Fibroblast of lung (primary cell): ENCODE data around the gene MEI4. TPM values are rescaled to one million over a fixed set of nuclear protein-coding genes. Genes with fewer than 3 reads are reported as not detected.

Experiments
- DNase-seq, 2 donors: peaks; one replicate each; pipeline versions ENCODE4 v3.0.0 to v3.0.0-alpha.2; 2010; ENCODE audit warnings: low read depth in 2 of 2
- H2AFZ ChIP-seq: 2 replicates; pipeline ENCODE4 v1.5.1; 2012; ENCODE audit warnings: low read length, control low read depth, inconsistent platforms
- H3K27ac ChIP-seq: 2 replicates; pipeline ENCODE4 v1.5.1; 2011; ENCODE audit warnings: low read length, control low read depth; ENCODE audit not compliant: insufficient read depth
- H3K27me3 ChIP-seq: 2 replicates; pipeline ENCODE4 v1.5.1; 2011; ENCODE audit warnings: mild to moderate bottlenecking, low read length; ENCODE audit not compliant: control insufficient read depth, insufficient read depth
- H3K36me3 ChIP-seq: 2 replicates; pipeline ENCODE4 v1.5.1; 2011; ENCODE audit warnings: low read length; ENCODE audit not compliant: control insufficient read depth, insufficient read depth
- H3K4me1 ChIP-seq: 2 replicates; pipeline ENCODE4 v1.5.1; 2011; ENCODE audit warnings: low read length; ENCODE audit not compliant: control insufficient read depth, insufficient read depth; ENCODE audit errors: extremely low read depth
- H3K4me2 ChIP-seq: 2 replicates; pipeline ENCODE4 v1.5.1; 2011; ENCODE audit warnings: low read length, control low read depth; ENCODE audit not compliant: insufficient read depth; ENCODE audit errors: extremely low read depth
- H3K4me3 ChIP-seq, 4 experiments: fragments of 200-600 bp in 1 of 4; sonication (generic) in 1 of 4; replicated peaks in 1 of 4; 2 replicates each; pipeline ENCODE4 v1.5.1; 2011 to 2016; ENCODE audit warnings: low read length in 4 of 4, low read depth in 3 of 4, mild to moderate bottlenecking in 3 of 4, control low read depth in 2 of 4, inconsistent platforms in 1 of 4, mixed read lengths in 1 of 4; ENCODE audit not compliant: insufficient read depth in 1 of 4; ENCODE audit errors: control extremely low read depth in 1 of 4
- H3K79me2 ChIP-seq: 2 replicates; pipeline ENCODE4 v1.5.1; 2012; ENCODE audit warnings: mild to moderate bottlenecking, low read length, inconsistent platforms; ENCODE audit not compliant: control insufficient read depth, insufficient read depth
- H3K9ac ChIP-seq: 2 replicates; pipeline ENCODE4 v1.5.1; 2011; ENCODE audit warnings: mild to moderate bottlenecking, low read length, control low read depth; ENCODE audit not compliant: insufficient read depth
- H3K9me3 ChIP-seq: 2 replicates; pipeline ENCODE4 v1.5.1; 2012; ENCODE audit warnings: low read depth, low read length; ENCODE audit not compliant: control insufficient read depth, insufficient read depth
- H4K20me1 ChIP-seq: 2 replicates; pipeline ENCODE4 v1.5.1; 2011; ENCODE audit warnings: low read length; ENCODE audit not compliant: control insufficient read depth, insufficient read depth; ENCODE audit errors: extremely low read depth
- EZH2 ChIP-seq: IDR thresholded peaks from 2 replicates; pipeline ENCODE4 v1.5.1; 2012; ENCODE audit warnings: low read length, control low read depth, mild to moderate bottlenecking; ENCODE audit errors: missing control alignments
- polyA plus RNA-seq, 2 donors: library from polyadenylated mRNA; depleted of rRNA in 1 of 2; stranded (reverse) in 1 of 2; unstranded in 1 of 2; fragments of >200 nt; gene quantifications; 2 replicates each; pipeline ENCODE4 v1.2.1, GENCODE V29; 2011 to 2012; ENCODE audit warnings: missing spikeins in 1 of 2
- total RNA-seq: library from RNA; depleted of rRNA; stranded (reverse); fragments of >200 nt; gene quantifications from 2 replicates; pipeline ENCODE4 v1.2.1, GENCODE V29; 2014
- TF ChIP-seq, protein P1 (sequence below), 2 donors: IDR thresholded peaks in 1 of 2; conservative IDR thresholded peaks in 1 of 2; 1 replicate in 1 of 2; 2 replicates in 1 of 2; pipeline ENCODE4 v1.5.1; 2011 to 2012; ENCODE audit warnings: low read length in 2 of 2, control low read depth in 1 of 2, inconsistent platforms in 1 of 2, low read depth in 1 of 2, mild to moderate bottlenecking in 1 of 2

Gene MEI4
- total and polyA plus RNA-seq, 2 donors (not counting 1 experiment from before 2014, with no cell fraction given), result not detected

DNA sequence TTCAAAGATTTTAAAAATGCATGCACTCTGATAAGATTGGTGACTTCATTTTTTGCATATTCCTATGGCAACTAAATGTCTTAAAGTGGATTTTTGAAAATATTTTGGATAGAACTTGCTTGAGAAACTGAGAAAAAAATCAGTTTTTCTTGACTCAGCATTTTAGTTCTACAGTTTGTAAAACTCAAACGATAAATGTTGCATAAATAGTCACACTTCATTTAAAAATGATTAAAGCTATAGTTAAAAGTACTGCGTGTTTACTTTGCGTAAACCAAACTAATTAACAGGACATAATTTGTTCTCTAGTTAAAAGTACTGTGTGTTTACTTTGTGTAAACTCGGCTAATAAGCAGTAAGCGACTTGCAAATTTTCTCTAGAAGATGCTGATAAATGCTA lies 28.3 kb upstream of the MEI4 start:
- Histone ChIP-seq H3K4me2 (no peak overlapping the region), H3K9me3 (no peaks in the 10 kb centered on the region), H3K27me3 (no peaks in the 10 kb centered on the region), H3K9ac (no peak overlapping the region), H4K20me1 (no peaks in the 10 kb centered on the region), H3K27ac (no peak overlapping the region), H3K4me3 (no peak overlapping the region), H2AFZ (no peak overlapping the region), H3K36me3 (no peaks in the 10 kb centered on the region), H3K79me2 (no peaks in the 10 kb centered on the region), H3K4me1 (no peaks in the 10 kb centered on the region)
- TF ChIP-seq, protein P1, sequence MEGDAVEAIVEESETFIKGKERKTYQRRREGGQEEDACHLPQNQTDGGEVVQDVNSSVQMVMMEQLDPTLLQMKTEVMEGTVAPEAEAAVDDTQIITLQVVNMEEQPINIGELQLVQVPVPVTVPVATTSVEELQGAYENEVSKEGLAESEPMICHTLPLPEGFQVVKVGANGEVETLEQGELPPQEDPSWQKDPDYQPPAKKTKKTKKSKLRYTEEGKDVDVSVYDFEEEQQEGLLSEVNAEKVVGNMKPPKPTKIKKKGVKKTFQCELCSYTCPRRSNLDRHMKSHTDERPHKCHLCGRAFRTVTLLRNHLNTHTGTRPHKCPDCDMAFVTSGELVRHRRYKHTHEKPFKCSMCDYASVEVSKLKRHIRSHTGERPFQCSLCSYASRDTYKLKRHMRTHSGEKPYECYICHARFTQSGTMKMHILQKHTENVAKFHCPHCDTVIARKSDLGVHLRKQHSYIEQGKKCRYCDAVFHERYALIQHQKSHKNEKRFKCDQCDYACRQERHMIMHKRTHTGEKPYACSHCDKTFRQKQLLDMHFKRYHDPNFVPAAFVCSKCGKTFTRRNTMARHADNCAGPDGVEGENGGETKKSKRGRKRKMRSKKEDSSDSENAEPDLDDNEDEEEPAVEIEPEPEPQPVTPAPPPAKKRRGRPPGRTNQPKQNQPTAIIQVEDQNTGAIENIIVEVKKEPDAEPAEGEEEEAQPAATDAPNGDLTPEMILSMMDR (conservative IDR thresholded peaks at IDR 0.05 in 1 of 2, IDR thresholded peaks at IDR 0.05 in 1 of 2; ENCODE audit: low read depth in 1 of 2, low read length in 2 of 2), result no peak
- no peak for TF ChIP-seq EZH2
- DNase-seq, result no peak

DNA sequence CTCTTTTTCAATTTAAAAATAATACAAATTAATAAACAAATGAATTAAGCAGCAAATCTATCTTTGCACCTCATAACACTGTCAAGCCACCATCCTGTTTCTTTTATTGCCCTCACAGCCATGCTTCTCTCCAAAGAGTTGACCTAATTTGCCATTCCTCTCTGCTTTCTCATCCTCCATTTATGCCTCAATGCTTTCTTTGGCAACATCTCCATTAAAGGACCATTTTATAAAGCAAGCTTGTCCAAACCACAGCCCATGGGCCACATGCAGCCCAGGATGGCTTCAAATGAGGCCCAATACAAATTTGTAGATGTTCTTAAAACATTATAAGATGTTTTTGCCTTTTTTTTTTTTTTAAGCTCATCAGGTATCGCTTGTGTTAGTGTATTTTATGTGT lies 26.4 kb upstream of the MEI4 start:
- Histone ChIP-seq H3K79me2 (no peaks in the 10 kb centered on the region), H3K9ac (no peak overlapping the region), H3K4me2 (no peak overlapping the region), H4K20me1 (no peaks in the 10 kb centered on the region), H3K4me1 (no peaks in the 10 kb centered on the region), H3K9me3 (no peaks in the 10 kb centered on the region), H2AFZ (no peak overlapping the region), H3K27ac (no peak overlapping the region), H3K4me3 (no peak overlapping the region), H3K36me3 (no peaks in the 10 kb centered on the region), H3K27me3 (no peaks in the 10 kb centered on the region)
- peak in 1 of 2 donors; percentile 54 for DNase-seq
- TF ChIP-seq, protein P1 (conservative IDR thresholded peaks at IDR 0.05 in 1 of 2, IDR thresholded peaks at IDR 0.05 in 1 of 2; ENCODE audit: low read depth in 1 of 2, low read length in 2 of 2), result no peak
- TF ChIP-seq EZH2, result no peak

DNA sequence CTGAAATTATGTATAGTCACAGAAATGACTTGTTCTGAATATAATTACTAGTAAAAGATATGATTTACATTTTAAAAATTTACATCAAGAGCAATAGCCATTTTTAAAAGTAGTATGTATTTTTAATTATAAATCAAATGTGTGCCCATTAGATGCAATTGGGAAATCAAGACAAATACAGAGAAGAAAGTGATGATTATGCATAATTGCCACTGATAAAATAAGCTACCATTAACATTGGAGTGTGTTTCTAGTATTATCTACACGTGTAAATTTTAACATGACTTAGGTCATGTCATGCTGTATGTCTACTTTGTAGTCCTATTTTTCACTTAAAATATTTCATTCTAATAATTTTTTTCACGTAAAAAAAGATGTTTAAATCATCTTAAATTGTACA lies 22.8 kb upstream of the MEI4 start:
- Histone ChIP-seq H3K36me3 (no peaks in the 10 kb centered on the region), H2AFZ (no peak overlapping the region), H3K4me1 (no peaks in the 10 kb centered on the region), H3K4me2 (no peak overlapping the region), H3K27me3 (no peaks in the 10 kb centered on the region), H3K27ac (no peak overlapping the region), H3K9ac (no peak overlapping the region), H3K4me3 (no peak overlapping the region), H3K79me2 (no peaks in the 10 kb centered on the region), H4K20me1 (no peaks in the 10 kb centered on the region), H3K9me3 (no peaks in the 10 kb centered on the region)
- DNase-seq, result no peak
- no peak for TF ChIP-seq EZH2
- TF ChIP-seq, protein P1 (conservative IDR thresholded peaks at IDR 0.05 in 1 of 2, IDR thresholded peaks at IDR 0.05 in 1 of 2; ENCODE audit: low read depth in 1 of 2, low read length in 2 of 2), result no peak
